HG02938 (cell line): ENCODE results near the gene SMYD3.

Experiments used
- ATAC-seq: cut with Tn5 transposase; IDR thresholded peaks from one replicate; pipeline ENCODE4 v1.9.1; 2021; ENCODE audit warnings: mild to moderate bottlenecking, moderate library complexity; ENCODE audit not compliant: unreplicated experiment

Gene SMYD3

GRCh38 chr1:245888809-245889208 is 618.3 kb downstream of the SMYD3 start:
- ATAC-seq: no peak

- no peak for ATAC-seq
Observed at GRCh38 chr1:245887829-245888228, 619.2 kb downstream of the SMYD3 start.

- ATAC-seq: no peak
Observed at GRCh38 chr1:245881767-245882391, 625.2 kb downstream of the SMYD3 start.

- ATAC-seq: no peak
Observed at GRCh38 chr1:245880754-245881403, 626.2 kb downstream of the SMYD3 start.

GRCh38 chr1:245879091-245879490 is 628.0 kb downstream of the SMYD3 start:
- ATAC-seq: no peak

GRCh38 chr1:245878585-245878984 is 628.5 kb downstream of the SMYD3 start:
- no peak for ATAC-seq

GRCh38 chr1:245877976-245878375 is 629.1 kb downstream of the SMYD3 start:
- no peak for ATAC-seq

GRCh38 chr1:245876586-245876985 is 630.5 kb downstream of the SMYD3 start:
- no peak for ATAC-seq

- ATAC-seq: no peak
Observed at GRCh38 chr1:245875581-245876261, 631.4 kb downstream of the SMYD3 start.

- no peak for ATAC-seq
Observed at GRCh38 chr1:245874942-245875580, 632.0 kb downstream of the SMYD3 start.

- ATAC-seq: no peak
Observed at GRCh38 chr1:245873883-245874671, 633.0 kb downstream of the SMYD3 start.

GRCh38 chr1:245873068-245873467 is 634.0 kb downstream of the SMYD3 start:
- no peak for ATAC-seq

GRCh38 chr1:245872475-245872874 is 634.6 kb downstream of the SMYD3 start:
- ATAC-seq: no peak

GRCh38 chr1:245871915-245872314 is 635.2 kb downstream of the SMYD3 start:
- no peak for ATAC-seq

- ATAC-seq: no peak
Observed at GRCh38 chr1:245871191-245871590, 635.9 kb downstream of the SMYD3 start.

- no peak for ATAC-seq
Observed at GRCh38 chr1:245870698-245871097, 636.4 kb downstream of the SMYD3 start.

GRCh38 chr1:245869847-245870246 is 637.2 kb downstream of the SMYD3 start:
- no peak for ATAC-seq

- no peak for ATAC-seq
Observed at GRCh38 chr1:245867738-245868137, 639.3 kb downstream of the SMYD3 start.

GRCh38 chr1:245864872-245865271 is 642.2 kb downstream of the SMYD3 start:
- no peak for ATAC-seq

GRCh38 chr1:245863566-245864184 is 643.4 kb downstream of the SMYD3 start:
- ATAC-seq: no peak
